Measurements from ENCODE around the gene CCNB1IP1.
"Not testable (repeated sequence)": the region's sequence is repeated elsewhere in the genome, so short reads cannot be mapped to it uniquely, and the experiment has no call there.

The CCNB1IP1 gene

GRCh38 chr14:20264361-20264760, 68.7 kb downstream of the CCNB1IP1 start:
- not testable (repeated sequence) for H3K4me3 ChIP-seq (ENCODE audit: low read length); DNase-seq (ENCODE audit: low read depth, low spot score)

GRCh38 chr14:20262642-20263128, 70.4 kb downstream of the CCNB1IP1 start:
- no peak overlapping the region for H3K4me3 ChIP-seq (ENCODE audit: low read length)
- no peak for DNase-seq (ENCODE audit: low read depth, low spot score)
